Smooth muscle cell (in vitro differentiated cells): Measurements from ENCODE around the gene C11orf42. TPM values are rescaled to one million over a fixed set of nuclear protein-coding genes. Genes with fewer than 3 reads are reported as not detected.
A peak's percentile ranks its signal among the peaks of the same experiment; 100 is the strongest.

Experiments used
- DNase-seq: peaks from one replicate; lab custom pipeline; 2025; ENCODE audit not compliant: unreplicated experiment; lab: John Stamatoyannopoulos, UW
- H2AFZ ChIP-seq: fragments of 200-600 bp; sonication (generic); 2 replicates; pipeline ENCODE4 v1.6.0; 2016; ENCODE audit warnings: antibody characterized with exemption, low read depth, mild to moderate bottlenecking
- H3F3A ChIP-seq: fragments of 200-600 bp; sonication (generic); 2 replicates; pipeline ENCODE4 v1.6.0; 2017; ENCODE audit warnings: antibody characterized with exemption, low read depth
- H3K27ac ChIP-seq: fragments of 200-600 bp; sonication (generic); 2 replicates; pipeline ENCODE4 v1.5.1; 2016; ENCODE audit warnings: low read depth, mild to moderate bottlenecking
- H3K27me3 ChIP-seq: fragments of 200-600 bp; sonication (generic); 2 replicates; pipeline ENCODE4 v1.6.1; 2016; ENCODE audit warnings: low read depth, mild to moderate bottlenecking
- H3K36me3 ChIP-seq: fragments of 200-600 bp; sonication (generic); 2 replicates; pipeline ENCODE4 v1.5.1; 2016; ENCODE audit warnings: low read depth
- H3K4me1 ChIP-seq: fragments of 200-600 bp; sonication (generic); 2 replicates; pipeline ENCODE4 v1.5.1; 2016; ENCODE audit warnings: low read depth
- H3K4me2 ChIP-seq: fragments of 200-600 bp; sonication (generic); 2 replicates; pipeline ENCODE4 v1.6.0; 2016; ENCODE audit warnings: mild to moderate bottlenecking
- H3K4me3 ChIP-seq: fragments of 200-600 bp; sonication (generic); 2 replicates; pipeline ENCODE4 v1.5.1; 2016; ENCODE audit warnings: mild to moderate bottlenecking
- H3K79me2 ChIP-seq: fragments of 200-600 bp; sonication (generic); 2 replicates; pipeline ENCODE4 v1.6.0; 2016; ENCODE audit warnings: low read depth, mild to moderate bottlenecking
- H3K9ac ChIP-seq: fragments of 200-600 bp; sonication (generic); 2 replicates; pipeline ENCODE4 v1.6.0; 2016; ENCODE audit warnings: low read depth
- H3K9me3 ChIP-seq: fragments of 200-600 bp; sonication (generic); replicated peaks from 2 replicates; pipeline ENCODE4 v1.5.1; 2016; ENCODE audit warnings: low read depth
- H4K20me1 ChIP-seq: fragments of 200-600 bp; sonication (generic); 2 replicates; pipeline ENCODE4 v1.6.0; 2016; ENCODE audit warnings: low read depth
- CTCF ChIP-seq: fragments of 200-600 bp; sonication (generic); IDR thresholded peaks from 2 replicates; pipeline ENCODE4 v1.5.1; 2017; ENCODE audit warnings: borderline replicate concordance, mild to moderate bottlenecking, antibody characterized with exemption; ENCODE audit not compliant: insufficient read depth, poor library complexity, severe bottlenecking
- WGBS: methylation state at CpG from one replicate; pipeline ENCODE4 v1.1.7; 2016; ENCODE audit warnings: low lambda C conversion rate; 5-methylcytosine and 5-hydroxymethylcytosine counted together
- polyA plus RNA-seq: library from polyadenylated mRNA; unstranded; fragments of >200 nt; fragmentation: Nextera tagmentation; extraction: Ambion mirVana; gene quantifications from 2 replicates; pipeline ENCODE4 v1.2.1, GENCODE V29; 2016
- total RNA-seq: library from RNA; depleted of rRNA; stranded (reverse); fragments of >200 nt; gene quantifications from 2 replicates; pipeline ENCODE4 v1.2.3, GENCODE V29; 2014

C11orf42 gene
- total and polyA plus RNA-seq, 2 experiments from 2014 or later = not detected

GRCh38 chr11:6199174-6199810 is 6.1 kb upstream of the C11orf42 start, which contains the start of gene OR52W1:
Gene OR52W1 (plus strand): TSS chr11:6199224. CDS start chr11:6199224, 0 bp downstream.
- H3K27me3 ChIP-seq = no peaks in the 10 kb centered on the region
- H3K9me3 ChIP-seq = no peaks in the 10 kb centered on the region
- 98% methylated on average over 5 of the region's 5 CpGs for WGBS
- no peak within 1 kb of the TSS for H3K4me2 ChIP-seq
- no peak for DNase-seq
- no peak within 1 kb of the TSS for H3K9ac ChIP-seq
- no peak within 1 kb of the TSS for H3K27ac ChIP-seq
- no peak within 1 kb of the TSS for H2AFZ ChIP-seq
- H3K4me1 ChIP-seq = no peaks in the 10 kb centered on the region
- no peaks in the 10 kb centered on the region for H3K79me2 ChIP-seq
- H3K36me3 ChIP-seq = no peaks in the 10 kb centered on the region
- H3F3A ChIP-seq = no peaks in the 10 kb centered on the region
- no peaks in the 10 kb centered on the region for H4K20me1 ChIP-seq
- TF ChIP-seq CTCF = no peak
- no peak within 1 kb of the TSS for H3K4me3 ChIP-seq

GRCh38 chr11:6200975-6201374 is 4.4 kb upstream of the C11orf42 start:
- H3K4me3 ChIP-seq = no peak overlapping the region
- no peak overlapping the region for H3K27ac ChIP-seq
- H3K79me2 ChIP-seq = no peaks in the 10 kb centered on the region
- H3K9me3 ChIP-seq = no peaks in the 10 kb centered on the region
- no peaks in the 10 kb centered on the region for H3K27me3 ChIP-seq
- H2AFZ ChIP-seq = no peak overlapping the region
- no peak overlapping the region for H3K9ac ChIP-seq
- H4K20me1 ChIP-seq = no peaks in the 10 kb centered on the region
- DNase-seq = no peak
- 72% methylated on average over 4 of the region's 4 CpGs for WGBS
- no peaks in the 10 kb centered on the region for H3K36me3 ChIP-seq
- no peak overlapping the region for H3K4me2 ChIP-seq
- no peak for TF ChIP-seq CTCF
- no peaks in the 10 kb centered on the region for H3F3A ChIP-seq
- H3K4me1 ChIP-seq = no peaks in the 10 kb centered on the region

GRCh38 chr11:6201481-6201880 is 3.9 kb upstream of the C11orf42 start:
- Histone ChIP-seq H4K20me1 (no peaks in the 10 kb centered on the region), H3K27me3 (no peaks in the 10 kb centered on the region), H2AFZ (no peak overlapping the region), H3K36me3 (no peaks in the 10 kb centered on the region), H3K4me2 (no peak overlapping the region), H3K79me2 (no peaks in the 10 kb centered on the region), H3F3A (no peaks in the 10 kb centered on the region), H3K4me3 (no peak overlapping the region), H3K9ac (no peak overlapping the region), H3K27ac (peak overlapping the region; percentile 35), H3K4me1 (no peaks in the 10 kb centered on the region), H3K9me3 (no peaks in the 10 kb centered on the region)
- TF ChIP-seq CTCF = no peak
- 53% methylated on average over 2 of the region's 2 CpGs for WGBS
- no peak for DNase-seq

GRCh38 chr11:6202041-6202440 is 3.3 kb upstream of the C11orf42 start:
- no peak for DNase-seq
- Histone ChIP-seq H4K20me1 (no peaks in the 10 kb centered on the region), H3K36me3 (no peaks in the 10 kb centered on the region), H3K4me2 (no peak overlapping the region), H3K27ac (peak overlapping the region; percentile 35), H3F3A (no peaks in the 10 kb centered on the region), H3K4me1 (no peaks in the 10 kb centered on the region), H3K9me3 (no peaks in the 10 kb centered on the region), H3K9ac (no peak overlapping the region), H3K27me3 (no peaks in the 10 kb centered on the region), H3K79me2 (no peaks in the 10 kb centered on the region), H3K4me3 (no peak overlapping the region), H2AFZ (no peak overlapping the region)
- TF ChIP-seq CTCF = no peak
- 82% methylated on average over 1 of the region's 1 CpG for WGBS
